HG03139 (cell line): ENCODE data around the gene SIK2.

Experiments
- ATAC-seq: cut with Tn5 transposase; IDR thresholded peaks from one replicate; pipeline ENCODE4 v1.9.1; 2021; ENCODE audit not compliant: unreplicated experiment

The SIK2 gene

GRCh38 chr11:111726301-111726713, 124.1 kb downstream of the SIK2 start:
- ATAC-seq = no peak

DNA sequence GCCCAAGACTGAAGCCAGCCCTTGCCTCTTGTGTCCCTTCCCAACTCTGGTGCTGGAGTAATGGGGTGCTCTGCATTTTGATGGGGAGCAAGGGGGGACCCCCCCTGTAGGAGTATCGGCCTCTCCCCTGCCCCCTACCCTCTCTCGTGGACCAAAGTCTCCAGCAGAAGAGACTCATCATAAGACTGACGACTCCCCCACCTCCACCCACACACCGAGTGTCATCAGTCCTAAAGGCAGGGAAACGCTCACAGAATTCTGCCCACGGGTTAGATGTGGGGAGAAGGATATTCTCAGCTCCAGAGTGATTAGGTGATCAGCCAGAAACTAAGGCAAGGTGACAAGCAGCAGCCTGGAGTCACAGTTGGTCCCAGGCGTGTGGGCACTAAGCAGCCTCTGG, 125.2 kb downstream of the SIK2 start:
- no peak for ATAC-seq

DNA sequence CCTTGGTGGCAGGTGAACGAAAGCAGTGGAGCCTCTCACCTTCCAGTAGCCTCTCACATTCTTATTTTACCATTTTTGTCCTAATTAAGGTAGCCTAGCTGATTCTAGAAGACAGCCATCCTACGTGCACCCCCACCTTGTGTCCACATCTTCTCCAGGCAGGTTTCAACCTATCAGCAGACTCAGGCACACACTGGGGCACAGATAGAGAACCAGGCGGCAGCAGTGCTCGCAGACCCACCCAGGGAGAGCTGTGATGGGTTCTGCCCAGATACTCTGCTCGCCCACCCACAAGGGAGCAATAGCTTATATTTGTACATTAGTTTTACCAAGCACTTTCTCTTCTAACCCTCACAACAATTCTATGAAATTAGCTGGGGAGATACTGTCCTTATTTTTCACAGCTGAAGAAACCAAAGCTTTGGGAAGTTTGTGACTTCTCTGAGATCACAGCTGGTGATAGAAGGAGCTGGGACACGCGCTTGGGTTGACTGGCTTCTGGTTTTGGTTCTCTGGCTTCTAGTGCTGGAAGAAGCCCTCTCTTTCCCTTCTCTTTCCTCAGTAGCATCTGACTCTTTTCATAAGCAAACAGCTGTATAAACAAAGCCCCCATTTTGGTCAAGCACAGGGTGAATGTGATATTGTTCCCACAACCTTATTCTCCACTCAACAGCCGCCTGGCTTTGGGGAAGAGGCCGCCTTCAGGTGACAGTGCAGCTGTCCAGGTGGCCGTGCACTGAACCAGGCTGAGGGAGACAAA, 127.0 kb downstream of the SIK2 start:
- ATAC-seq = no peak

GRCh38 chr11:111729831-111730311, 127.6 kb downstream of the SIK2 start:
- ATAC-seq = no peak

- no peak for ATAC-seq
These were observed 128.8 kb downstream of the SIK2 start for GRCh38 chr11:111730871-111731591.

GRCh38 chr11:111731821-111732220, 129.6 kb downstream of the SIK2 start:
- ATAC-seq = no peak

DNA sequence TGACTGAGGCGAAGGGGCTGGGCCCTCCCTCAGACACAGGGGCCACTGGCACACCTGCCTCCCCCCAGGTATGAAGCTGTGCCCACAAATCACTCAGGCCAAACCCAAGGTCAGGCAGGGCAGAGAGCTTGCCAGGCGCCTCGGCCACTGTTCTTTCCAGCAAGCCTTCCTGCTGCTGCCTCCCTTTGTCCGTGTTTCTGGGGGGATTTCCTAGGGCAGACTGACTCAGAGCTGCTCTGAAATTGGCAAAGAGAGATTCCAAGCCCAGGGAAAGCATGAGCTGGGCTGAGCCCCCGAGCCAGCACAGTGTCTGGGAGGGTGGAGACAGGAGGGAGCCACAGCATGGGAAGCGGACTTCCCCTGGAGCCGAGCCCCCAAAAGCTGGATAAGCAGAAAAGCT, 130.8 kb downstream of the SIK2 start:
- no peak for ATAC-seq

DNA sequence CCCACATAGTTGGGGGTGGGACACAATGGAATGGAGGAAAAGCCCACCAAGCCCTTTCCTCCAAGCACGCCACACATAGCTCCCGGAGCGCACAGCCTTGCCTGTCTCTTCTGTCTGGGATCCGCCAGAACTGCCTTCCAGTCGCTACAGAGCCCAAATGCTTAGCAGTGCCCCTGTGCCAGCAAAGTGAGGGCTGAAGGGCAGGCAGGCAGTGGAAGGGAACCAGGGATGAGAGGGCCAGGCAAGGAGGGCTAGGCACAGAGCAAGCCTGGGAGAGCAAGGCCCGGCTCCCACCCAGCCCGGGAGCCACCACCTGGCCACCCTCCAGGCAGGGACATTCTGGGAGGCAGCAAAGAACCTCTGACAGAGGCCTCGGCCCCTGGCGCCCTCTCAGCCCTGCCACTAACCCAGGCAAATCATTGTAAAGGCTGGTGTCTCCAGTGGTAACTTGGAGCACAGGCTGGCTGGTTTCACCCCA, 131.4 kb downstream of the SIK2 start:
- ATAC-seq = no peak

DNA sequence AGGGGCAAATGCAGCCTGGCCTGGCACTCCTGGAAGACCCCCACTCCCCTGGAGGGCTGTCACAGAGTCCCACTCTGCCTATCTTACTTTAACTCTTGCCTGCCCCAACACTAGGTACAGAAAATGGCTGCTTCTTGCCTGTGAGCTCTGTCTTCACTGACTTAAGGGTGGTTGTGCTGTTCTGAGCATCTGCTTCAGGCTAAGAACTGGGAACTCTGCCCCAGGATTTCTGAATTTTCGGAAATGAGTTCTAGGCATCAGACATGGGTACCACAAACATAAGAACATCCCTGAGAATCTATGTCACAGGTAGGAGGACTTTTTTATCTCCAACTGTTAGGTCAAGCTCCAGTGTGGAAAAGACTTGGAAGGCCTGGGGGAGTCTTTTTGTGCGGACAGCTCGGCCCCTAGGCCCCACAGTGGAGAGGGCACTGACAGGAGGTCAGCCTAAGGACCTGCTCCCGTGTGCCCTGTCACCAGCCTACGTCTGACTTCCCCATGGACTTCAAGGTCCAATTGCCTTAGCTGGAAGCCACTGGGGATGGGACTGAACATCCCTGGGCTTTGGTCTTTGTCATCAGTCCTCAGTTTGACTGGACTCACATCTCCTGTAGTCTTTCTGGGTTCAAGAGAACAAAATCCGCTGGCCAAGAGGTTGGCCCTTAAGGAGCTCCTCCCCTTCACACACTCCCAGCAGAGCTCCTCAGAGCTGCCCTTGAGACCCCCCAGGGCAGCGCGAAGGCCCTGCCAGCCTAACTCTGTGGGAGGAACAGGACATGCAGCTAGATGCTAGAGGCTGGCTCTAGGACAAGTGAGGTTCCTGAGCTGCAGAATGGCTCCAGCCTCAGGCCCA, 132.1 kb downstream of the SIK2 start:
- no peak for ATAC-seq

- ATAC-seq = no peak
These were observed 132.7 kb downstream of the SIK2 start for GRCh38 chr11:111734954-111735261.

GRCh38 chr11:111735262-111736116, 133.2 kb downstream of the SIK2 start:
- ATAC-seq = no peak

- ATAC-seq = no peak
These were observed 133.9 kb downstream of the SIK2 start for GRCh38 chr11:111736181-111736590.

DNA sequence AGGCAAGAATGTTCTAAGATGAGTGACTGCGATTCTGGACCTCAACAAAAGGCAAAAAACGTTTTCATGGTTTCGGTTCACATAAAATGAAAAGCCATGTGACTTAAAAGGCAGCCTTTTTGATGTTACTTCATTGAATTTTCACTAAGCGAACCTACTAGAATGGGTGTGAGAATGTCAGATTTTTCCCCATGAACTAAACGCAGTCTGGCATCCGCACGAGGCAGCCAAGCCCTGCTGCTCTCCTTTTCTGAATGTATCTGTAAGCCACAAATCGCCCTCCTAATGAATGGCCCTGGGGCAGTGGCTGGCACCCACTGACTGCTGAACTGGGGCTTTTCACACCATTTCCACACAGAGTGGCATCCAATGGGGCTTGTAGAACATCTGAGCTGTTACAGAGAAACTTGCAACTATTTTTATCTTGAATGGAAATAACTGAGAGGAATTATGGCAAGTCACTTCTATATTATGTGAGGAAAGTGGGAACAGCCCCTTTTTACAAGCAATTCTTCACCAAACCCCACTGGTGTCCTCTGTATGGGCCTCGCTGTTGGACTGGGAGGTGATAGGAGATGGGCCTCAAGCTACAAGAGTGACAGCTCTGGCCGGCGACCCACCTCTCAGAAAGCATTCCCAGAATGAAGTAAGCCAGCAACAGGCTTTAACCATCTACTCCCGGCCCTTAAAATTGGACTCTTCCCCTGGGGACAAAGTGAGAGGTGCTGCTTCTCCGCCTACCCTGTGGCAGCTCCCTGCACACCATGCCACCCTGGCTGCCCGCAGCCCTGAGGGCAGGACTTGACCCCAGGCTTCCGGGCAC, 134.6 kb downstream of the SIK2 start:
- no peak for ATAC-seq

DNA sequence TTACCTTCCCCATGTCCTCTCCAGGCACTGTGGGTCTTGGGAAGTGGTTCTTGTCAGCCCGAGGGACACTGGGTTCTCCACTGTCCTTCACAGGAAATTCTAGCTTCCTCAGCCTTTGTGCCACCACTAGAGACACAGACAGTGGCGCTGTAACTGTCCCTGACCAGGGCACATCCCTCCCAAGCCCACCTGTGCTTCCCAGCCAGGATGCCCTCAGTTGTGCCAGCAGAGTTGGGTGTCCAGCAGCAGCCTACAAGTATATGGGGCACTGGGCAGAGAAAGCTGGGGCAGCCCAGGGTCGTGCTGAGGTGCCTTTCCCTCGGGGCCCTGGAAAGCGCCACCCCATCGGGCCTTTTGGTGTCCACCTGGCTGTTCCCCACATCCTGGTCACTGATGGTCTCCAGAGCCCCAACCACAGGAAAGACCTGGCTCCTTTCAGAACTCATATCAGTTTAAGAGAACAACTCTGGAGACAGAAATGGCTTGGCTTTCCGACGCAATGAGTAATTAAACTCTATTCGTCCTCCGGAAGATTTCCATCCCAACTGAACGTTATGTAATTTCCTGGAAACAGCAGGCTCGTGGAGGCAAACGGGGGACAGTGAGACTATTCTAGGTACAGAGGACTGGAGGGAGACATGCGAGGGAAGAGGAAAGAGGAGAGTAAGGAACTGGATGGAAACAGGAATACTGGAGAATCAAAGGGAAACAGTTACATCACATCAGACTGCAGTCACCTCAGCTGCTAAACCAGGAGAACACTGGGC, 135.4 kb downstream of the SIK2 start:
- ATAC-seq = no peak

DNA sequence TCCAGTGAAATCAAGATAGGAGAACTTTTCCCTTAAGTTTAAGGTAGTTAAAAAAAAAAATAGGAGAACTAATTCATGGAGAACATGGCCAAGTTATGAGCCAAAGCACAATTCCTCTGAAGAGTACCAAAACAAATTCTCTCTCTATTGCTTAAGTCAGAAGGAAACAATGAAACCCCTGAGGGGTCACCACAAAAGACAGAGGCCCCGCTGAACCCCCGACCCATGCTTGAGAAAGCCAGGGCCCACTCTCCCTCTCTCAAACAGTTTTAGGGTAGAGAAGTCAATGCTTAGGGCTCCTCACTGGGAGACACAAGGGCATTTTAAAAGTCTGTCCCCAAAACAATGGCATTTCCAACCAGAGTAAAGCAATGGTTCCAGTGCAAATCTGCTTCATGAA, 137.1 kb downstream of the SIK2 start:
- no peak for ATAC-seq

- ATAC-seq = no peak
These were observed 139.5 kb downstream of the SIK2 start for GRCh38 chr11:111741751-111742150.

GRCh38 chr11:111743700-111744099, 141.5 kb downstream of the SIK2 start:
- no peak for ATAC-seq

GRCh38 chr11:111745719-111746504, 143.7 kb downstream of the SIK2 start:
- ATAC-seq = no peak
